DMS114 treated with DMSO at 0.1 percent for 48 hours (cell line): ENCODE data around the gene HS6ST1.

ENCODE experiments used
- DNase-seq: peaks from one replicate; lab custom pipeline; 2025; ENCODE audit not compliant: unreplicated experiment; lab: John Stamatoyannopoulos, UW

Gene HS6ST1

DNA sequence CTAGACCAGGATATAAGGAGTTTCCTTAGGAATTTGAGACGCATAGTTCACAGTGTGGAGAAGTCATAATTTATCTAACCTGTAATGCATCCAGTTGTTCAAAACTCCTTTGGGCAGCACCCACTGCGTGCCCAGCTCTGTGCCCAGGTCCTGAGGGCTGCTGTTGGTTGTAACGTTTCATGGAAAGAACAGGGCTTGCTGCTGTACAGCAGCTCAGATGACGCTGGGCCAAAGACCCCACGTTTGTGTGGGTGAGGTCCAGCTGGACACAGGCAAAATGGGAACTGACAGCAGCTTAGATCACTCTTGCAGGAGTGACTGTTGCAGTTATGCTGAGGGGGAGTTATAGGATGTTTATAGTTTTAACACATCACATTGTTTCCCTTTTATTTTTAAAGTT is 30.0 kb upstream of the HS6ST1 start:
- DNase-seq = no peak

- DNase-seq = no peak
Observed at GRCh38 chr2:128347701-128348539, 29.3 kb upstream of the HS6ST1 start.

DNA sequence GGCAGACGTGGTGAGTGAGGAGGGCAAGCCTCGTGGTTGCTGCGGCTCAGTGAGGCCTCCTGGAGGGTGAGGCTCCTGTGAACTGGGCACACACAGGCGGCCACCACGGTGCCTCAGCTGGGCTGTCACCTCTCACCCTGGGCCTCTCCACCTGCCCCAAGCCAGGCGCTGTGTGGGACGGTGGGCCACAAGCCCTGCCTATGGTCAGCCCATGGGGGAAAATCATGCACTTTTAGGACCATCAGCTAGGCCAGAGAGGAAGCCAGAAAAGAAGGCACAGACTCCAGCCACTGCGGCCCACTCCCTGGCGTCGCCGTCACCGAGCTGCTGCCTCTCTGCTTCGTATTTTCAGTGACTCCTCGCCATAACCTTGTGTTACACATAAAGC is 28.5 kb upstream of the HS6ST1 start:
- no peak for DNase-seq

DNA sequence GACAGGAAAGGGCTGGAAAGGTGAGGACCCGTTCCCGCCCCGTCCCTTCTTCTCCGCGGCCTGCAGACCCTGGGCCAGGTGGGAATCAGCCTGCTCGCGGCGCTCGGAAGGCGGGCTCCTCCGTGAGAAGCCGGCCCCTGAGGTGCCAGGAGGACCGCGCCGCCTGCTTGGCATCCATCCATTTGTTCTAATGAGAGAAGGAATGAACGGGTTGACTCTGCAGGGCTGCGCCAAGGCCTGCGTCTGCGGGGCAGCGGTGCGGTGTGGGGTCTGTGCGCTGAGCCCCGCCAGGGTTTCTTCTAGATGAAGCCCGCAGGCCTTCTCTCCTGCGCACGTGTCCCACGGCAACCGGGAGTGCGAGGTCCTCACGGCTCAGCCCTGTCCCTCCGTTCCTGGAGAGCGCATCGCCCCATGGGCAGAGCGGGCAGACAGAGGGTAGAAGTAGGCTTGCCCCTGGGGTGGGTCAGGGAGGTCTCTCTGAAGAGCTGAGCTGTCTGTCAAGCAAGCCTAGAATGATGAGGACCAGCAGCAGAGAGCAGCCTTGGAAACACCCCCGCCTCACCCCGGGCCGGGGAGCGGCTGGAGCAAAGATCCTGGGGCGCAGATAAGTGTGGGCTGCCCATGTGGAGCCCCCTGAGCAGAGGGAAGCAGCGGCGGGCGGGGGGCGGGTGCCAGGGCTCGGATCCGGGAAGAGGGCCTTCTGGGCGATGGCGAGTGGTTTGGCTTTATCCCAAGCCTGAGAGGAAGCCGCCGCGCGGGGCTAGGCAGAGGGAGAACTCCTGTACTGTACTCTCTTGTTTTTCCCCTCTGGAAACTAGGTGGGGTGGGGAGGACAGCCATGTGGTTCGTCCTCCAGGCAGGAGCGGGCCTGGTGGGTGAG is 27.9 kb upstream of the HS6ST1 start:
- DNase-seq = no peak

DNA sequence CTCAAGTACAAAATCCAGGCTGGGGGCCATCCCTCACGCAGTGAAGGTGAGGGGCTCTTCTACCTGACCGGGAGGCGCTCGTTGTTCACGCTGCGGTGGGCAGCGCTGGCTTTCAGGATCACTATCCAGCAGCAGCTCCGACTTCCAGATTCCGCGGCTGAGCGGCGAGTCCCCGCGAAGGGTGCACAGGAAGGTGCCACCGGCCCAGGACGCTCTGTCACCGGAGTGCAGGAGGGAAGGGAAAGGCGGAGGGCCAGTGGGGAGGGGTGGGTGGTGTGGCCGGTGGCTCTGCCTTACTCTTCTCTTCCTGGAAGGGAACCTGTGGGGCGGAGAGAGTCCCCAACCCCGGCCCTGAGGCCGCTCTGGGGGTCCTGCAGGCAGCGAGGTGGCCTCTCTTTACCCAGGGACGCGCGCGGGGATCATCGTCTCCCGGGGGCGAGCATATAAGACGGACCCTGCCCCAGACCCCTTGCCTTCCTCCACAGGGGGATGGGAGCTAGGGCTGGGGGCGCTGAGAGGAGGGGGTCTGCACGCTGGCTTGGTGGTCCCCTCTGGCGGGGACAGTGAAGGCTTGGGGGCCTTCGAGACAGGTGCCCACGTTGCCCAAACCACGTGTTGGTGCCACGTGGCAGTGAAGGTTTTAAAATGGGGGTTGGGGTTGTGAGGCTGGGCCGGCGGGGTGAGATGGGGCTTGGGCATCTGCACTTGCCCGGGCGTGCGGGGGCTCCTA is 26.9 kb upstream of the HS6ST1 start:
- no peak for DNase-seq

- no peak for DNase-seq
Observed at GRCh38 chr2:128344101-128344500, 25.4 kb upstream of the HS6ST1 start.

DNA sequence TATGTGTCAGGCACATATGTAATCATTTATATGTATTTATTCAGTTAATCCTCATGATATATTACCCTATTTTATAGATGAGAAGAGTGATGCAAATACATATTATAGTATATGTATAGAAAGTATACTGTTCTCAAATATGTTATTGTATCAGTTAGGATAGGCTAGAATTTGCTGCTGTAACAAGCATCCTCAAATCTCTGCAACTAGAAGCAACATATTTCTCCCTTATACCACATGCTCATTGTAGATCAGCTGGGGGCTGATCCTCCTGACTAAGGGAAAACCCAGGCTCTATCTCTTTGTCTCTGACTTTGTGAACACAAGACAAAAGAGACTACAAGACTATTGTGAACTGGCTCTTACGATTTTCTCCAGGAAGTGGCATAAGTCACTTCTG is 24.8 kb upstream of the HS6ST1 start:
- no peak for DNase-seq

DNA sequence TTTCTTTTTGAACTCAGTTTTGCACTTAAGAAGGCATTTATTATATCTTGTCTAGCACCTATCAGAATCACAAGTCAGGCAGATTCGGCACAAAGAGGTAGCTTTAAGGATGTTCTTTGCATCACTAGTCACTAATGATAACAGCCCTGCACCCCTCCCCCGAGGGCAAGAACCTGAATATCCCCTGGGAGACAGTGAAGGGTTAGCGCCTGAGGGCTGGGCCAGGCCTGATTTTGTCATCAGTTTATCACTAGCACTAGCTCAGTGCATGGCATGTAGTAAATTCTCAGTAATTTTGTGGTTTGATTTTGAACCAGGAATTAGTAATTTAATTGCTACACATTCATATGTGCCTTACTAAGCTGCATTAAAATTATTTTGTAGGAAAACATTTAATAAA is 23.9 kb upstream of the HS6ST1 start:
- no peak for DNase-seq

- DNase-seq = no peak
Observed at GRCh38 chr2:128341621-128342020, 23.0 kb upstream of the HS6ST1 start.

DNA sequence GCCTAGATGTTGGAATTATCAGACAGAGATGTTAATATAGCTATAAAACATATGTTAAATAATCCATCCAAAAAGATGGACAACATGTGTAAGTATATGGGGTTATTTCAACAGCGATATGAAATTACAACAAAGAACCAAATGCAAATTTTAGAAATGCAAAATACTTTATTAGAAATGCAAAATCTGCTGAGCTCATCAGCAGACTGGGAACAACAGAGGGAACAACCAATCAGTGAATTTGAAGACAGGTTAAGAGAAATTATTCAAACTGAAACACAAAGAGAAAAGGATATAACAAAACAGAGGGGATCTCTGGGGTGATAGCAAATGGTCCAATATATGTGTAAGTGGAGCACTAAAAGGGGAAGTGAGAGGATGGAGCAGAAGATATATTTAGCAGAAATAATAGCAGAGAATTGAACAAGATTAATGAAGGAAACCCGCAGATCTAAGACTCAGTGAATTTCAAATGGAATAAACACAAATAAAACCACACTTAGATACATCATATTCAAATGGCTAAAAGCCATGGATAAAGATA is 13.5 kb upstream of the HS6ST1 start:
- DNase-seq = no peak

GRCh38 chr2:128330583-128330982 is 11.9 kb upstream of the HS6ST1 start:
- DNase-seq = no peak

DNA sequence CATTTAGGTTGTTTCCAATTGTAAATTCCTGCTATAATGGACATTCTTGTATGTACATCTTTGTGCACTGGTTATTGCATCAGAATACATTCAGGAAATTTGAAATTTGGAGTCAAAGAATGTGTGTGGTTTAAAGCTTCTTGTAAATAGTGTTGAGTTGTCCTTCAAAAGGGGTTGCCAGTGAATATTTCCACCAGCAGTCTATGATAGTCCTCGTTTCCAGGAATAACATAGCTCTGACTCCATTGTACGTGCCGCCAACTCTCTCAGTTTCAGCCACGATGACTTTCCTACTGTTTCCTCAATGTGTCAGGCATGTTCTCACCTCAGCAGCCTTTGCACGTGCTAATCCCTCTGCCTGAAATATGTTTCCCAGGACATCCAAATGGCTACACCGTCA is 10.9 kb upstream of the HS6ST1 start:
- no peak for DNase-seq

GRCh38 chr2:128327180-128327964 is 8.7 kb upstream of the HS6ST1 start:
- no peak for DNase-seq

- no peak for DNase-seq
Observed at GRCh38 chr2:128326346-128326745, 7.7 kb upstream of the HS6ST1 start.

- DNase-seq = no peak
Observed at GRCh38 chr2:128325611-128326181, 7.0 kb upstream of the HS6ST1 start.

- DNase-seq = no peak
Observed at GRCh38 chr2:128324897-128325410, 6.3 kb upstream of the HS6ST1 start.

DNA sequence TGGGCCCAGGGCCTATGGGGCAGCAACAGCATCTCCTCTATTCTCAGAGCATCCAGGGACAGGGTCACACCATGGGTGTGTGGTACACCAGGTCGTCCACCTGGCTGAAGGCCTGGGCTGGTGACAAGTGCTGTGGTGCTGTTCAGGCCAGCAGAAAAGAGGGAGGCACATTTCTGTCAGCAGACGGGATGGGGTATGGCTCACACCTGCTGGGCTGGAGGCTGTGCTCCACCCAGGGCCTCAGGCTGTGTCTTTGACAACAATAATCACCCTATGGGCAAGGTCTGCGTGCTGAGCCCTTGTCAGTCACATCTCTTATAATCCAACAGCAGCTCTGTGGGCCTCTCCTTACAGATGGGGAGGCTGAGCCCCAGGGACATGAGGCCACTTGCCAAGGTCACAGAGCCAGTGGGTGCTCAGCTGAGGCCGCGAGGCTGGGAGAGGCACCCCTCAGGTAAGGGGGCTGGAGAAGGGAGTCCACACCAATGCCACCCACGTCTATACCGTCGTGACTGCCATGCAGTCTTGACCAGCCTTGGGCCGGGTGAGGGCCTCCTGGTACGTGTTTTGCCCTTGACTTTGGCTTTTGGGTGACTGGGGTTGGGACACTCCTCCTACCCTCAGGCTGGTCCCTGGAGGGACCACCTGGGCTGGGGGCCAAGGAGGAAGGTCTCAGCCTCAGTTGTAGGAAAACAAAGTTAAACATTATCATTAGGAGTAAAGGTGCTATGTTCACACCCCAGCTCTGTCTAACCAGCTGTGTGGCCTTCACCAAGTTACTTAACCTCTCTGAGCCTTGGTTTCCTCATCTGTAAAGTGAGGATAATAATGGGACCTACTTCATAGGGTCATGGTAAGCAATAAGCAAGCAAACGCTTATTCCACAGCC is 5.6 kb upstream of the HS6ST1 start:
- DNase-seq = no peak

- no peak for DNase-seq
Observed at GRCh38 chr2:128323555-128323931, 4.9 kb upstream of the HS6ST1 start.
